HepG2 (cell line): ENCODE data around the gene MFAP3L. TPM values are rescaled to one million over a fixed set of nuclear protein-coding genes. Genes with fewer than 3 reads are reported as not detected.

ENCODE experiments used
- EED ChIP-seq: sonication (generic); formaldehyde crosslinking; IDR thresholded peaks from 2 replicates; pipeline ENCODE4 v1.5.0; 2020; ENCODE audit warnings: mild to moderate bottlenecking, missing genetic modification reagents
- MEIS2 ChIP-seq: sonication (generic); formaldehyde crosslinking; IDR thresholded peaks from 2 replicates; pipeline ENCODE4 v1.9.0; 2021; ENCODE audit warnings: mild to moderate bottlenecking, missing genetic modification reagents
- NAIF1 ChIP-seq: sonication (generic); formaldehyde crosslinking; IDR thresholded peaks from 2 replicates; pipeline ENCODE4 v1.5.0; 2020; ENCODE audit warnings: mild to moderate bottlenecking, missing genetic modification reagents, borderline replicate concordance
- NFATC3 ChIP-seq: sonication (generic); formaldehyde crosslinking; IDR thresholded peaks from 2 replicates; pipeline ENCODE4 v1.5.1; 2020; ENCODE audit warnings: mild to moderate bottlenecking, missing genetic modification reagents
- SAP130 ChIP-seq: IDR thresholded peaks from 2 replicates; pipeline ENCODE4 v1.6.1; 2016; ENCODE audit warnings: low read depth
- TMF1 ChIP-seq: sonication (generic); formaldehyde crosslinking; IDR thresholded peaks from 2 replicates; pipeline ENCODE4 v1.8.1; 2022; ENCODE audit warnings: low read depth, missing genetic modification reagents
- WIZ ChIP-seq: sonication (generic); formaldehyde crosslinking; IDR thresholded peaks from 2 replicates; pipeline ENCODE4 v1.5.1; 2020; ENCODE audit warnings: mild to moderate bottlenecking, missing genetic modification reagents
- ZFP36 ChIP-seq: fragments of 150-350 bp; IDR thresholded peaks from 2 replicates; pipeline ENCODE4 v1.6.1; 2018; ENCODE audit warnings: borderline replicate concordance, low read length, low read depth; ENCODE audit not compliant: partially characterized antibody
- ZNF430 ChIP-seq: sonication (generic); formaldehyde crosslinking; IDR thresholded peaks from 2 replicates; pipeline ENCODE4 v1.9.0; 2021; ENCODE audit warnings: mild to moderate bottlenecking, missing genetic modification reagents
- ZNF746 ChIP-seq: sonication (generic); formaldehyde crosslinking; IDR thresholded peaks from 2 replicates; pipeline ENCODE4 v1.8.0; 2022; ENCODE audit warnings: mild to moderate bottlenecking, missing genetic modification reagents
- ZNF749 ChIP-seq: sonication (generic); formaldehyde crosslinking; IDR thresholded peaks from 2 replicates; pipeline ENCODE4 v1.8.0; 2022; ENCODE audit warnings: mild to moderate bottlenecking, missing genetic modification reagents, moderate library complexity, borderline replicate concordance
- ZSCAN21 ChIP-seq: sonication (generic); formaldehyde crosslinking; IDR thresholded peaks from 2 replicates; pipeline ENCODE4 v1.8.0; 2022; ENCODE audit warnings: mild to moderate bottlenecking, missing genetic modification reagents, moderate library complexity, borderline replicate concordance
- ZSCAN9 ChIP-seq: IDR thresholded peaks from 2 replicates; pipeline ENCODE4 v1.6.1; 2016; ENCODE audit warnings: borderline replicate concordance
- polyA plus RNA-seq, 8 experiments: library from polyadenylated mRNA; depleted of rRNA in 3 of 8; stranded (reverse) in 7 of 8; unstranded in 1 of 8; fragments of >200 nt; fragmentation: Illumina TruSeq in 4 of 8; extraction: Trizol in 4 of 8; gene quantifications; 2 replicates each; pipeline versions ENCODE4 v1.2.1 to v1.2.3, GENCODE V29; 2011 to 2016; ENCODE audit warnings: low read depth in 4 of 8, missing spikeins in 1 of 8, mixed read lengths in 1 of 8; ENCODE audit not compliant: insufficient read depth in 1 of 8
- total RNA-seq, 5 experiments: library from RNA; depleted of rRNA; stranded (reverse); fragments of >200 nt; fragmentation: Illumina TruSeq; extraction: Trizol; gene quantifications; 2 replicates each; pipeline ENCODE4 v1.2.3, GENCODE V29; 2016; ENCODE audit warnings: low read depth in 1 of 5
- TF ChIP-seq, protein P1 (sequence below), 2 experiments: fragments of 450-650 bp in 1 of 2; sonication (generic) in 1 of 2; formaldehyde crosslinking; IDR thresholded peaks; 2 replicates each; pipeline versions ENCODE4 v1.5.0 to v1.8.0; 2020 to 2022; ENCODE audit warnings: mild to moderate bottlenecking in 1 of 2, missing genetic modification reagents in 1 of 2
- TF ChIP-seq, protein P2 (sequence below): IDR thresholded peaks from 2 replicates; pipeline ENCODE4 v1.6.1; 2012; ENCODE audit warnings: low read depth, low read length, improper control_type of control experiment
- TF ChIP-seq, protein P3 (sequence below): sonication (generic); formaldehyde crosslinking; IDR thresholded peaks from 2 replicates; pipeline ENCODE4 v1.5.0; 2020; ENCODE audit warnings: missing genetic modification reagents
- TF ChIP-seq, protein P4 (sequence below): sonication (generic); formaldehyde crosslinking; IDR thresholded peaks from 2 replicates; pipeline ENCODE4 v1.5.1; 2020; ENCODE audit warnings: missing genetic modification reagents, mild to moderate bottlenecking, borderline replicate concordance
- TF ChIP-seq, protein P5 (sequence below): sonication (generic); formaldehyde crosslinking; IDR thresholded peaks from 2 replicates; pipeline ENCODE4 v1.9.0; 2021; ENCODE audit warnings: missing genetic modification reagents, borderline replicate concordance

The MFAP3L gene
- total and polyA plus RNA-seq, 2 of the 13 experiments (the other 11 are each of a cell fraction or from before 2014, with no cell fraction given), result 1.5 to 3.6 TPM

DNA sequence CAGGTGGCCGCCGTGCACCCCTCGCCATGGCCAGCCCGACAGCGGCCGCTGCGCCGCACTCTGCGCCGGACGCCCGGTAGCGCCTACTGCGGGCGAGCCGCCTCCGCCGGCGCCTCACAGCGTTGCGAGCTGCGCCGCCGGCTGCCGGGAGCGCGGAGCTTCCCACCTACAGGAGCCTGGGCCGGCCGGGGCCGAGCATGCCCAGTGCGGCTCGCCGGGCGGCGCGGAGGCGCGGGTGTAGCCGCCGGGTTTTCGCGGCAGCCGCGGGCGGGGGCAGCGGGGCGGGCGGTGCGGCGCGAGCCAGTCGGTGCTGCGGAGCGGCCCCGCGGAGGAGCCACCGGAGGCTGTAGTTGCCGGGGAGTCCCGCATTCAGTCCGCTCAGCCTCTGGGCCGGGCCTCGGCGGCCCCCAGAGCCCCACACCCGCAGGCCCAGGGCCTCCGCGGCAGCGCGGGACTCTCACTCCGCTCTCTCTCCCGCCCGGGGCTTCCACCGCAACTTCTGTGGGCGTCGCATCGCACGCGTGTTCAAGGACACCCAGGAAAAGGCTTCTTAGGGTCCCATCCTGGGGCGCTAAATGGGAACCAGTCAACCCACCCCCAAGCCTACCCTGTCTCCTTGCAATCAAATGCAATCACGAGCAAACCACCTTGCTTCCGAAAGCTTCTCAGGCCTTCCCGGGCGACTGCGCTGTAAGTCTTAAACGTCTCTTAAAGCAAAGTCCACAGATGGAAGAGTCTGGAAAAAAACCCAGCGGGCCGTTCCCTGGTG lies at the start of gene MFAP3L (continued):
- TF ChIP-seq ZSCAN21 (0 out of 2 replicates have a peak, but pooled peaks have one; percentile 60), MEIS2 (CRISPR knock-in tag) (no peak), NAIF1 (no peak), EED (no peak), ZNF749 (CRISPR knock-in tag) (0 out of 2 replicates have a peak, but pooled peaks have one; percentile 56), NFATC3 (CRISPR knock-in tag) (no peak), ZSCAN9 (CRISPR knock-in tag) (no peak), TMF1 (CRISPR knock-in tag) (no peak), ZNF430 (CRISPR knock-in tag) (no peak), WIZ (CRISPR knock-in tag) (no peak), ZFP36 (no peak), ZNF746 (no peak), SAP130 (CRISPR knock-in tag) (0 out of 2 replicates have a peak, but pooled peaks have one; percentile 29)
- TF ChIP-seq, protein P1, sequence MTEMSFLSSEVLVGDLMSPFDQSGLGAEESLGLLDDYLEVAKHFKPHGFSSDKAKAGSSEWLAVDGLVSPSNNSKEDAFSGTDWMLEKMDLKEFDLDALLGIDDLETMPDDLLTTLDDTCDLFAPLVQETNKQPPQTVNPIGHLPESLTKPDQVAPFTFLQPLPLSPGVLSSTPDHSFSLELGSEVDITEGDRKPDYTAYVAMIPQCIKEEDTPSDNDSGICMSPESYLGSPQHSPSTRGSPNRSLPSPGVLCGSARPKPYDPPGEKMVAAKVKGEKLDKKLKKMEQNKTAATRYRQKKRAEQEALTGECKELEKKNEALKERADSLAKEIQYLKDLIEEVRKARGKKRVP (CRISPR knock-in tag; IDR thresholded peaks at IDR 0.05), result no peak; a peak in 1 of 4 replicates
- TF ChIP-seq, protein P2, sequence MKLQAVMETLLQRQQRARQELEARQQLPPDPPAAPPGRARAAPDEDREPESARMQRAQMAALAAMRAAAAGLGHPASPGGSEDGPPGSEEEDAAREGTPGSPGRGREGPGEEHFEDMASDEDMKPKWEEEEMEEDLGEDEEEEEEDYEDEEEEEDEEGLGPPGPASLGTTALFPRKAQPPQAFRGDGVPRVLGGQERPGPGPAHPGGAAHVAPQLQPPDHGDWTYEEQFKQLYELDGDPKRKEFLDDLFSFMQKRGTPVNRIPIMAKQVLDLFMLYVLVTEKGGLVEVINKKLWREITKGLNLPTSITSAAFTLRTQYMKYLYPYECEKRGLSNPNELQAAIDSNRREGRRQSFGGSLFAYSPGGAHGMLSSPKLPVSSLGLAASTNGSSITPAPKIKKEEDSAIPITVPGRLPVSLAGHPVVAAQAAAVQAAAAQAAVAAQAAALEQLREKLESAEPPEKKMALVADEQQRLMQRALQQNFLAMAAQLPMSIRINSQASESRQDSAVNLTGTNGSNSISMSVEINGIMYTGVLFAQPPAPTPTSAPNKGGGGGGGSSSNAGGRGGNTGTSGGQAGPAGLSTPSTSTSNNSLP, result no peak
- TF ChIP-seq, protein P3, sequence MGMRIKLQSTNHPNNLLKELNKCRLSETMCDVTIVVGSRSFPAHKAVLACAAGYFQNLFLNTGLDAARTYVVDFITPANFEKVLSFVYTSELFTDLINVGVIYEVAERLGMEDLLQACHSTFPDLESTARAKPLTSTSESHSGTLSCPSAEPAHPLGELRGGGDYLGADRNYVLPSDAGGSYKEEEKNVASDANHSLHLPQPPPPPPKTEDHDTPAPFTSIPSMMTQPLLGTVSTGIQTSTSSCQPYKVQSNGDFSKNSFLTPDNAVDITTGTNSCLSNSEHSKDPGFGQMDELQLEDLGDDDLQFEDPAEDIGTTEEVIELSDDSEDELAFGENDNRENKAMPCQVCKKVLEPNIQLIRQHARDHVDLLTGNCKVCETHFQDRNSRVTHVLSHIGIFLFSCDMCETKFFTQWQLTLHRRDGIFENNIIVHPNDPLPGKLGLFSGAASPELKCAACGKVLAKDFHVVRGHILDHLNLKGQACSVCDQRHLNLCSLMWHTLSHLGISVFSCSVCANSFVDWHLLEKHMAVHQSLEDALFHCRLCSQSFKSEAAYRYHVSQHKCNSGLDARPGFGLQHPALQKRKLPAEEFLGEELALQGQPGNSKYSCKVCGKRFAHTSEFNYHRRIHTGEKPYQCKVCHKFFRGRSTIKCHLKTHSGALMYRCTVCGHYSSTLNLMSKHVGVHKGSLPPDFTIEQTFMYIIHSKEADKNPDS, result 0 out of 2 replicates have a peak, but pooled peaks have one; percentile 36
- TF ChIP-seq, protein P4, sequence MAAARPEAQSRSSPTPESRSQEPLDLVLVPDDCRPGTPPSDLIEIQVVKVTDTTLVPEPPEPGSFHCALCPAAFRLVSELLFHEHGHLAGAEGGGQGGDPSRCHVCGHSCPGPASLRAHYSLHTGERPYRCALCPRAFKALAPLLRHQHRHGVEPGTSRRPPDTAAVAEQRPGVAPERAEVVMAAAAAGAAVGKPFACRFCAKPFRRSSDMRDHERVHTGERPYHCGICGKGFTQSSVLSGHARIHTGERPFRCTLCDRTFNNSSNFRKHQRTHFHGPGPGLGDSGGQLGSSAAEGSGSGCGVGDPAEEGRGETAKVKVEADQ (CRISPR knock-in tag), result peak; percentile 43; the same call in 1 of the 2 replicates
- TF ChIP-seq, protein P5, sequence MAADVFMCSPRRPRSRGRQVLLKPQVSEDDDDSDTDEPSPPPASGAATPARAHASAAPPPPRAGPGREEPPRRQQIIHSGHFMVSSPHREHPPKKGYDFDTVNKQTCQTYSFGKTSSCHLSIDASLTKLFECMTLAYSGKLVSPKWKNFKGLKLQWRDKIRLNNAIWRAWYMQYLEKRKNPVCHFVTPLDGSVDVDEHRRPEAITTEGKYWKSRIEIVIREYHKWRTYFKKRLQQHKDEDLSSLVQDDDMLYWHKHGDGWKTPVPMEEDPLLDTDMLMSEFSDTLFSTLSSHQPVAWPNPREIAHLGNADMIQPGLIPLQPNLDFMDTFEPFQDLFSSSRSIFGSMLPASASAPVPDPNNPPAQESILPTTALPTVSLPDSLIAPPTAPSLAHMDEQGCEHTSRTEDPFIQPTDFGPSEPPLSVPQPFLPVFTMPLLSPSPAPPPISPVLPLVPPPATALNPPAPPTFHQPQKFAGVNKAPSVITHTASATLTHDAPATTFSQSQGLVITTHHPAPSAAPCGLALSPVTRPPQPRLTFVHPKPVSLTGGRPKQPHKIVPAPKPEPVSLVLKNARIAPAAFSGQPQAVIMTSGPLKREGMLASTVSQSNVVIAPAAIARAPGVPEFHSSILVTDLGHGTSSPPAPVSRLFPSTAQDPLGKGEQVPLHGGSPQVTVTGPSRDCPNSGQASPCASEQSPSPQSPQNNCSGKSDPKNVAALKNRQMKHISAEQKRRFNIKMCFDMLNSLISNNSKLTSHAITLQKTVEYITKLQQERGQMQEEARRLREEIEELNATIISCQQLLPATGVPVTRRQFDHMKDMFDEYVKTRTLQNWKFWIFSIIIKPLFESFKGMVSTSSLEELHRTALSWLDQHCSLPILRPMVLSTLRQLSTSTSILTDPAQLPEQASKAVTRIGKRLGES (CRISPR knock-in tag), result no peak
